HG02973 (cell line): ENCODE data around the gene FAM219A.
"Not testable (repeated sequence)": the region's sequence is repeated elsewhere in the genome, so short reads cannot be mapped to it uniquely, and the experiment has no call there.

Experiments
- ATAC-seq: cut with Tn5 transposase; IDR thresholded peaks from one replicate; pipeline ENCODE4 v1.9.1; 2021; ENCODE audit warnings: moderate library complexity; ENCODE audit not compliant: unreplicated experiment

Gene FAM219A

DNA sequence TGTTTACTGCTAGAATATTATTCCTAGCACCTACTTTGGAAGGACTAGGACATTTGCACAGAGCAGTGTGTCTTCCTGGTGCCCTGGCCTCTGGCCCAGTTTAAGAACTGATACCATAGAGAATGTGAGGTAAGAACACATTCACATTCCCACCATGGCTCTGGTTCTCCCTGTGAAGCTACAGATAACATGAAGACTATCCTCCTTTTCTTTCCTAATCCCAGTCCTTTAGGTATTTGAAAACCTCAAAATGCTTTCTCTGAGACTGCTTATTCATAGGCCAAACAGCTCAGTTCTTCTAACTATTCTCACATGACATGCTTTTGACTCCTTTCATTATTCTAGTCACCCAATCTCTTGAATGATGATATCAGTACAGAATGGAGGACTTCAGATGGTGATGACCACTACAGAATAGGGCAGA, 11.9 kb downstream of the FAM219A start:
- no peak for ATAC-seq

- no peak for ATAC-seq
These were observed 14.4 kb downstream of the FAM219A start for GRCh38 chr9:34443976-34444375.

DNA sequence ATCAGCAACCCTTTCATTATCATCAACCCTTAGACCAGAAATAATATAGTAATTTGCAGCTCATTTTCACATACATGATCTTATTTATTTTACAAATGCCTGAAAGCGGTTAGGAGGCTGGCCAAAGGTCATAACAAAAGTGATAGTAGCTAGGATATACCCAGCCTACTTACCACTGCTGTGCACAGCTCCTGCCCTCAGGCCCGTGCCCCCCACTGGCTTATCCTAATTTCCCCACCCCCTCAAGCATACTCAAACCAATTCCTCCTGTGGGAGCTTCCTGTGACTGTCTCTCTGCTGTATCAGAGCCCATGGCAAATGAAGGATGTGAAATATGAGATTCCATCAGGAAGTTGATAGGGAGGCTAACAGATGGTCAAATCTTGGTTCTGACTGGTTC, 14.8 kb downstream of the FAM219A start:
- no peak for ATAC-seq

- ATAC-seq: no peak
These were observed 15.6 kb downstream of the FAM219A start for GRCh38 chr9:34442770-34443169.

GRCh38 chr9:34440017-34440416, 18.4 kb downstream of the FAM219A start:
- ATAC-seq: no peak

DNA sequence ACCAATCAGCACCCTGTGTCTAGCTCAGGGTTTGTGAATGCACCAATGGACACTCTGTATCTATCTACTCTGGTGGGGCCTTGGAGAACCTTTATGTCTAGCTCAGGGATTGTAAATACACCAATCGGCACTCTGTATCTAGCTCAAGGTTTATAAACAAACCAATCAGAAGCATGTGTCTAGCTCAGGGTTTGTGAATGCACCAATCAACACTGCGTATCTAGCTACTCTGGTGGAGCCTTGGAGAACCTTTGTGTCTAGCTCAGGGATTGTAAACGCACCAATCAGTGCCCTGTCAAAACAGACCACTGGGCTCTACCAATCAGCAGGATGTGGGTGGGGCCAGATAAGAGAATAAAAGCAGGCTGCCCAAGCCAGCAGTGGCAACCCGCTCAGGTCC, 19.9 kb downstream of the FAM219A start:
- ATAC-seq: not testable (repeated sequence)

DNA sequence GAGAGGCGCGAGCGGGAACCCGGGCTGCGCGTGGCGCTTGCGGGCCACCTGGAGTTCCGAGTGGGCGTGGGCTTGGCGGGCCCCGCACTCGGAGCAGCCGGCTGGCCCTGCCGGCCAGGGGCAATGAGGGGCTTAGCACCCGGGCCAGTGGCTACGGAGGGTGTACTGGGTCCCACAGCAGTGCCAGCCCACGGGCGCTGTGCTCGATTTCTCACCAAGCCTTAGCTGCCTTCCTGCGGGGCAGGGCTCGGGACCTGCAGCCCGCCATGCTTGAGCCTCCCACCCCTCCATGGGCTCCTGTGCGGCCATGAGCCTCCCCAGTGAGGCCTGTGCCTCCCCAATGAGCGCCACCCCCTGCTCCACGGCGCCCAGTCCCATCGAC, 20.5 kb downstream of the FAM219A start:
- not testable (repeated sequence) for ATAC-seq

- ATAC-seq: no peak
These were observed 21.1 kb downstream of the FAM219A start for GRCh38 chr9:34437006-34437925.

- ATAC-seq: no peak
These were observed 26.7 kb downstream of the FAM219A start for GRCh38 chr9:34431667-34432066.

DNA sequence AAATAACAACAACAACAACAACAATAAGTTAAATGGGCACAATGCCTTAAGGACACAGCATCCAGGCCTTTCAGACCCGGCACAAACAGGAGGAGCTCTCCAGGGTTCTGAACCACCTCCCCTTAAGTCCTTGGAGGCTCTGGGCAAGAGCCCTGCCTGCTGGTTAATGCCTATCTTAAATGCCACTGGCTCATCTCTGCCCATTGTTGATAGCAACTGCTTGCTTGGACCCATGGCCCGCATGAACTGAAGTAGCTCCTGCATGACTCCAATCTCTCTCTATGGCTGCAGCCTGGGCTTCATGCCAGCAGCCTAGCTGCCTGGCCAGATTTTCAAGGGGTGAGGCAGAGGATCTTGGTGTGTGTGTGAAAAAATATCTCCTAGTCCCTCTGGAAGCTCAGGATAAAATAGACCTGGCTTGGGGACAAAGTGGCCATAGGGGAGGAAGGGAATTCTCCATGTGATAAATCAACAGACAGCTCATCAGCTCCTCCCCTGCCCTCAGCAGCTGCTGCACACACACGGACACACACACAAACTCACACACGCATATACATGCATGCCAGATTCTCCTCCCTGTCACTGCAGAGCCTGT, 27.4 kb downstream of the FAM219A start:
- ATAC-seq: no peak

DNA sequence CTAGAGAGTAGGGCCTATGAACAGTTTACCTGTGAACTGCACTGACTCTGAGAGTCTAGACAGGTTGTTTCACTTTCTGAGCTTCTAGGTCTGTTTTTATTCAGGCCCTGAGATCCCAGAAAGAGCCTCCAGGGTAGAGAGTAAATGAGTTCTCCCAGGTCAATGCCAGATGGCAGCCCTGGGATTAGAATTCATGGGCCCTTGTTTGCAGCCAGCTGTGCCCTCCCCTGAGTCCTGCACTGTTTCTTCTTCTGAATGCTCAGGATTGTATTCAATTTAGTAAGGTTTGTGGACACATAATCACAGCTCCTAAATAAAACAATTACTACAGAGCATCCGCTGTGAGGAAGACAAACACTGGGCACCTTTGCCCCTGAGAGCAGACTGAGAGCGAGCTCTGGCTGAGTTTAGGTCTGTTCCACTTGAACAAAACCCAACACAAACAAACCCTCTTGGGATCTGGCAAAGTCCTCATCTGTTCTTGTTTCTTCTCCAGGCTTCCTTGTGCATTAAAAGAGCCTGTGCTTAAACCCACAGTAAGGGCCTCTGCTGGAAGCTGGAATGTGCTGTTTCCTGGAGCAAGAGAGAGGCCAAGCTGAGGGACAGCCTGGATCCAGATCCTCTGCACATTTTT, 29.9 kb downstream of the FAM219A start:
- no peak for ATAC-seq

- ATAC-seq: no peak
These were observed 31.9 kb downstream of the FAM219A start for GRCh38 chr9:34426347-34427074.

DNA sequence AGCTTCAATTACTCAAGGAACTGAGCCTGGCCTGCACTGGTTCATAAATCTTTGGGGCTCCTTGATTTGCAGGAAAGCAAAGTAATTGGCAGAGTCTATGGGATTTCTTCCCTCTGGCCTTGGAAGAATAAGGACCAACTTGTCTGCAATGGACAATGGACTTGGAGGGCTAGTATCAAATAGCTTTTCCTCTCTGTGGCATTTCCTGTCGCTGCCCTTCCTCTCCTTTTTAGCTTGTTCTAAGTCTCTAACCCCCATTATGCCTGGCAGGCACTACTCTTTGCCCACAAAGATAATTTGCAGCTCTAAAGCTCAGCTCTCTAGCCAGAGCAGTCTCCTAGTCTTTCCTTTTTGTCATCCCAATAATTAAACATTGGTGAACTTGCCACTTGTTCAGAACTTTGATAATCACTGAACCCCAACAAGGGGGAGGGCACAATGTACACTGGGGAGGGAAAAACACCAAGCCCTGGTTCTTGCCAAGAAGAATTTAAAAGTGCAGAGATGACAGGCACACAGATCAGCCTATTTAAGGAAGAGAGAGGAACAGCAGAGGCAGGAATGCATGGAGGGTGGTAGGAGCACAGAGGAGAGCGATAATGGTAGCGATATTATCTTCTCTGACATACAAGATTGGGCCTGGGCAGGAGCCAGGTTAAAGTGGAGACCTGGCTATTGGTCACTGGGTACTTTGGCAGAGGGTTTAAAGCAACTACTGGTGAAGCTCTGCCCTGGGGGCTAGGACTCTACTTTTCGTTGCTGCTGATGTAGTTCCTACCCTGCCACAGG, 38.5 kb downstream of the FAM219A start:
- no peak for ATAC-seq

- ATAC-seq: no peak
These were observed 40.6 kb downstream of the FAM219A start for GRCh38 chr9:34417734-34418133.

GRCh38 chr9:34413231-34413852, 45.0 kb downstream of the FAM219A start:
- no peak for ATAC-seq

GRCh38 chr9:34412336-34412735, 46.0 kb downstream of the FAM219A start:
- ATAC-seq: no peak

DNA sequence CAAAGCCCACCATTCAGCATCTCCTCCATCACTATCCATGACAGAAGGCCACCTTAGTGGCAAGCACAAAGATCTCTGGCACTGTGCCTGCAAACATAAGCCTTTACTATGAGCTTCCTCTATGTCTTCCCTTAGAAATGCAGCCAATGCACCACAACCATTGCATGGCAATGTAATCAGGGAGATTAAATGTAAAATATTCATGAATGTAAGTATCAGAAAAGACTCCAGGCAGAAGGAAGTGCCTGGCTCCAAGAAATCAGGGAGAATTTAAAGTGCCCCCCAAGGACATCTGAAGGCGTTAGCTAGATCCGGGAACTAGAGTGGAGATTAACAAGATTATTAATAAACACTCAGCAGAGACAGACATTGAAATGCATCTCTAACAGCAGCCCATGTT, 49.2 kb downstream of the FAM219A start:
- ATAC-seq: no peak

GRCh38 chr9:34408173-34408572, 50.2 kb downstream of the FAM219A start:
- no peak for ATAC-seq

- no peak for ATAC-seq
These were observed 52.2 kb downstream of the FAM219A start for GRCh38 chr9:34406219-34406618.

GRCh38 chr9:34405719-34406118, 52.7 kb downstream of the FAM219A start:
- no peak for ATAC-seq
